Panc1 (cell line): ENCODE results near the gene ANKRD33B. TPM values are rescaled to one million over a fixed set of nuclear protein-coding genes. Genes with fewer than 3 reads are reported as not detected.
A peak's percentile ranks its signal among the peaks of the same experiment; 100 is the strongest.
"Not testable (repeated sequence)": the region's sequence is repeated elsewhere in the genome, so short reads cannot be mapped to it uniquely, and the experiment has no call there.

Experiments
- ATAC-seq: fragments of 200-7000 bp; cut with Tn5 transposase; 2 replicates; pipeline ENCODE4 v1.9.1; 2020; ENCODE audit warnings: mild to moderate bottlenecking, moderate library complexity
- BruUV-seq: library from RNA; stranded (reverse); fragments of 400-500 nt; replicated peaks from 2 replicates; lab custom pipeline; 2021; lab: Mats Ljungman, UMichigan
- CTCF ChIA-PET: fragments of 300-600 bp; sonication (Branson Sonifier 250); formaldehyde crosslinking; loops from one replicate; lab custom pipeline; 2022; ENCODE audit warnings: antibody characterized with exemption; lab: Charles Lee
- POLR2A ChIA-PET: fragments of 300-600 bp; sonication (Branson Sonifier 250); formaldehyde crosslinking; loops from one replicate; lab custom pipeline; 2022; ENCODE audit warnings: antibody characterized with exemption; lab: Charles Lee
- DNase-seq: peaks from one replicate; pipeline ENCODE4 v3.0.0-alpha.2; 2010; ENCODE audit warnings: low read depth, low spot score
- H3K27ac ChIP-seq: 2 replicates; pipeline ENCODE4 v1.5.1; 2011; ENCODE audit warnings: mild to moderate bottlenecking, low read length, inconsistent platforms
- H3K27me3 ChIP-seq: fragments of 200-500 bp; sonication (Bioruptor generic); 2 replicates; pipeline ENCODE4 v1.6.0; 2014; ENCODE audit warnings: low read length, inconsistent platforms; ENCODE audit not compliant: control insufficient read depth, insufficient read depth
- H3K36me3 ChIP-seq: fragments of 200-500 bp; sonication (Bioruptor generic); 2 replicates; pipeline ENCODE4 v1.5.1; 2014; ENCODE audit warnings: inconsistent platforms, mild to moderate bottlenecking, low read length, moderate library complexity; ENCODE audit not compliant: control insufficient read depth, insufficient read depth
- H3K4me1 ChIP-seq: 2 replicates; pipeline ENCODE4 v1.5.1; 2011; ENCODE audit warnings: inconsistent platforms, mild to moderate bottlenecking, low read length, moderate library complexity; ENCODE audit not compliant: control insufficient read depth, insufficient read depth
- H3K4me3 ChIP-seq, 2 experiments: 2 replicates each; pipeline ENCODE4 v1.5.1; 2011 to 2012; ENCODE audit warnings: low read depth in 2 of 2, low read length in 2 of 2, mild to moderate bottlenecking in 2 of 2, inconsistent platforms in 1 of 2, moderate library complexity in 1 of 2
- H3K9me3 ChIP-seq: fragments of 200-500 bp; sonication (Bioruptor generic); 2 replicates; pipeline ENCODE4 v1.5.1; 2014; ENCODE audit warnings: low read depth, mild to moderate bottlenecking, inconsistent platforms, low read length, moderate library complexity; ENCODE audit not compliant: control insufficient read depth, insufficient read depth
- POLR2AphosphoS5 ChIP-seq: IDR thresholded peaks from 2 replicates; pipeline ENCODE4 v1.6.1; 2012; ENCODE audit warnings: mild to moderate bottlenecking, low read depth, low read length, moderate library complexity
- SIN3A ChIP-seq: IDR thresholded peaks from 2 replicates; pipeline ENCODE4 v1.6.1; 2012; ENCODE audit warnings: low read depth, mild to moderate bottlenecking, low read length, moderate library complexity, borderline replicate concordance; ENCODE audit not compliant: insufficient read depth
- TCF7L2 ChIP-seq: IDR thresholded peaks from 2 replicates; pipeline ENCODE4 v1.6.1; 2011; ENCODE audit warnings: mild to moderate bottlenecking, low read depth, low read length, inconsistent platforms
- in situ Hi-C: cut with HindIII; loops from 2 replicates; pipeline ENCODE4 v1.10.0; 2016; ENCODE audit warnings: low sequenced_read_pairs, low pct_unique_long_range_greater_than_20kb
- intact Hi-C: fragments of 100-400 bp; cut with micrococcal nuclease; formaldehyde crosslinking; loops from one replicate; pipeline ENCODE4 v1.10.0; 2022; ENCODE audit not compliant: unreplicated experiment
- total RNA-seq: library from RNA; stranded (reverse); gene quantifications from one replicate; pipeline ENCODE4 v1.2.1, GENCODE V29; 2021; ENCODE audit not compliant: unreplicated experiment
- TF ChIP-seq, protein P1 (sequence below), 2 experiments: IDR thresholded peaks; 2 replicates each; pipeline ENCODE4 v1.6.1; 2011 to 2012; ENCODE audit warnings: low read depth in 2 of 2, control low read depth in 1 of 2, low read length in 1 of 2, mild to moderate bottlenecking in 1 of 2, moderate library complexity in 1 of 2; ENCODE audit not compliant: insufficient read depth in 1 of 2
- TF ChIP-seq, protein P2 (sequence below): fragments of 450-650 bp; IDR thresholded peaks from 2 replicates; pipeline ENCODE4 v1.5.1; 2017; ENCODE audit warnings: mild to moderate bottlenecking

Gene ANKRD33B
- total RNA-seq, 1 experiment from 2014 or later: 19.1 TPM

DNA sequence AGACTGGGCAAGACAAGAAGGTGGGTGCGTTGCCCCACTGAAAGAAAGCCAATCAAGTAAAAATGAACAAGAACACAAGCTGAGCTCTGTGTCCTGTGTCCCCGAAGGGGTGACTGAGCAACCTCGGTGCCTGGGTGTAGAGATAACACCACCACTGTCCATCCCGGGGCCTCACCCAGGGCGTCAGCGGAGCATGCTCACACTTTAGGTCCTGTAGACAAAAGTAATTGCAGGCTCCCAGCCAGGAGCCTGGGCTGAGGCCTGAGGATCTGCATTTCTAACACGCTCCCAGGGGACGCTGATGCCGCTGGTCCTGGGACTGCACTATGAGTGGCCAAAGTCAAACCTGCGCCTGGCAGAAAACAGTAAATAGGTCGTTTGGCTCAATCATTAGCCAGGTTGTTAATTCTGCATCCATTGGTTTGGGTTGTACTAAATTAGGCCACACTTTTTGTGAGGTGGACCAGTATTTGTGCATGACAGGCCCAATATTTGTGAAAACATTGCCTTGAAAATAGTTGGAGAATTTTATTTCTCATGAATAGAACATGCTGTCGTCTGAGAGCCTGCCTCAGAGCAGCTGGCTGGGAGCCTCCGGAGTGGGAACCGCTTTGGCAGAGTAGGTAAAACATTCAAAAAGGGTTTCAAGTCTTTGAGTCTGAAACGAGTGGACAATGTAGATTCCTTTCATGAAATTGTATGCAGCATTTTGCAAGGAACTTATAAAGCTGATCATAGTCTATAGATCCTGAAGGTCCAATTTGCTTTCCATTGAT, 38.3 kb downstream of the ANKRD33B start:
- ChIA-PET CTCF (no interaction called here), POLR2A (no interaction called here)
- ATAC-seq (peak; percentile 17; the same call in 1 of the 2 replicates), DNase-seq (no peak)
- BruUV-seq: no TSS peak
- H3K9me3 ChIP-seq: no peaks in the 10 kb centered on the region
- intact Hi-C loops: no loop called here
- in situ Hi-C loops: no loop called here
- no peaks in the 10 kb centered on the region for H3K36me3 ChIP-seq
- no peak overlapping the region for H3K4me3 ChIP-seq
- peaks cover 26% of the 10 kb centered on the region for H3K4me1 ChIP-seq
- TF ChIP-seq, protein P1, sequence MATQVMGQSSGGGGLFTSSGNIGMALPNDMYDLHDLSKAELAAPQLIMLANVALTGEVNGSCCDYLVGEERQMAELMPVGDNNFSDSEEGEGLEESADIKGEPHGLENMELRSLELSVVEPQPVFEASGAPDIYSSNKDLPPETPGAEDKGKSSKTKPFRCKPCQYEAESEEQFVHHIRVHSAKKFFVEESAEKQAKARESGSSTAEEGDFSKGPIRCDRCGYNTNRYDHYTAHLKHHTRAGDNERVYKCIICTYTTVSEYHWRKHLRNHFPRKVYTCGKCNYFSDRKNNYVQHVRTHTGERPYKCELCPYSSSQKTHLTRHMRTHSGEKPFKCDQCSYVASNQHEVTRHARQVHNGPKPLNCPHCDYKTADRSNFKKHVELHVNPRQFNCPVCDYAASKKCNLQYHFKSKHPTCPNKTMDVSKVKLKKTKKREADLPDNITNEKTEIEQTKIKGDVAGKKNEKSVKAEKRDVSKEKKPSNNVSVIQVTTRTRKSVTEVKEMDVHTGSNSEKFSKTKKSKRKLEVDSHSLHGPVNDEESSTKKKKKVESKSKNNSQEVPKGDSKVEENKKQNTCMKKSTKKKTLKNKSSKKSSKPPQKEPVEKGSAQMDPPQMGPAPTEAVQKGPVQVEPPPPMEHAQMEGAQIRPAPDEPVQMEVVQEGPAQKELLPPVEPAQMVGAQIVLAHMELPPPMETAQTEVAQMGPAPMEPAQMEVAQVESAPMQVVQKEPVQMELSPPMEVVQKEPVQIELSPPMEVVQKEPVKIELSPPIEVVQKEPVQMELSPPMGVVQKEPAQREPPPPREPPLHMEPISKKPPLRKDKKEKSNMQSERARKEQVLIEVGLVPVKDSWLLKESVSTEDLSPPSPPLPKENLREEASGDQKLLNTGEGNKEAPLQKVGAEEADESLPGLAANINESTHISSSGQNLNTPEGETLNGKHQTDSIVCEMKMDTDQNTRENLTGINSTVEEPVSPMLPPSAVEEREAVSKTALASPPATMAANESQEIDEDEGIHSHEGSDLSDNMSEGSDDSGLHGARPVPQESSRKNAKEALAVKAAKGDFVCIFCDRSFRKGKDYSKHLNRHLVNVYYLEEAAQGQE (IDR thresholded peaks at IDR 0.05; ENCODE audit: insufficient read depth in 1 of 2, low read depth in 2 of 2, low read length in 1 of 2): no peak
- TF ChIP-seq, protein P2, sequence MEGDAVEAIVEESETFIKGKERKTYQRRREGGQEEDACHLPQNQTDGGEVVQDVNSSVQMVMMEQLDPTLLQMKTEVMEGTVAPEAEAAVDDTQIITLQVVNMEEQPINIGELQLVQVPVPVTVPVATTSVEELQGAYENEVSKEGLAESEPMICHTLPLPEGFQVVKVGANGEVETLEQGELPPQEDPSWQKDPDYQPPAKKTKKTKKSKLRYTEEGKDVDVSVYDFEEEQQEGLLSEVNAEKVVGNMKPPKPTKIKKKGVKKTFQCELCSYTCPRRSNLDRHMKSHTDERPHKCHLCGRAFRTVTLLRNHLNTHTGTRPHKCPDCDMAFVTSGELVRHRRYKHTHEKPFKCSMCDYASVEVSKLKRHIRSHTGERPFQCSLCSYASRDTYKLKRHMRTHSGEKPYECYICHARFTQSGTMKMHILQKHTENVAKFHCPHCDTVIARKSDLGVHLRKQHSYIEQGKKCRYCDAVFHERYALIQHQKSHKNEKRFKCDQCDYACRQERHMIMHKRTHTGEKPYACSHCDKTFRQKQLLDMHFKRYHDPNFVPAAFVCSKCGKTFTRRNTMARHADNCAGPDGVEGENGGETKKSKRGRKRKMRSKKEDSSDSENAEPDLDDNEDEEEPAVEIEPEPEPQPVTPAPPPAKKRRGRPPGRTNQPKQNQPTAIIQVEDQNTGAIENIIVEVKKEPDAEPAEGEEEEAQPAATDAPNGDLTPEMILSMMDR: no peak
- TF ChIP-seq SIN3A (no peak), TCF7L2 (no peak), POLR2AphosphoS5 (no peak)
- peak overlapping the region; percentile 78 for H3K27ac ChIP-seq
- no peaks in the 10 kb centered on the region for H3K27me3 ChIP-seq

DNA sequence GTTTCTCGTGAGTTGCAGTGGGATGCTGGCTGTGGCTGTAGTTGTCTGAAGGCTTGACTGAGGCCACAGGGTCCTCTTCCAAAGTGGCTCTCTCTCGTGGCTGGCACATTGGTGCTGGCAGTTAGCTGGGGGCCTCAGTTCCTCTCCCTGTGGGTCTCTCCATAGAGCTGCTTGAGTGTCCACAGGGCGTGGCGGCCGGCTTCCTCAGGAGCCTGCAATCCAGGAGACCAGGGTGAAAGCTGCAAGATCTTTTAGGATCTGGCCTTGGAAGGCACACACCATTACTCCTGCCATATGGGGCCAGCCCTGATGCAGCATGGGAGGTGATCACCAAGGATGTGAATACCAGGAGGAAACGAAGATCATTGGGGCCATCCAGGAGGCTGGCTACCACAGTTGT, 41.1 kb downstream of the ANKRD33B start:
- CTCF ChIA-PET: no interaction called here
- no TSS peak for BruUV-seq
- intact Hi-C loops: no loop called here
- H3K27me3 ChIP-seq: no peaks in the 10 kb centered on the region
- peaks cover 22% of the 10 kb centered on the region for H3K4me1 ChIP-seq
- in situ Hi-C loops: no loop called here
- H3K9me3 ChIP-seq: no peaks in the 10 kb centered on the region
- H3K27ac ChIP-seq: no peak overlapping the region
- DNase-seq (no peak), ATAC-seq (no peak)
- no peak overlapping the region for H3K4me3 ChIP-seq
- H3K36me3 ChIP-seq: no peaks in the 10 kb centered on the region
- TF ChIP-seq SIN3A: no peak
- no peak for TF ChIP-seq POLR2AphosphoS5
- no peak for TF ChIP-seq TCF7L2
- TF ChIP-seq, protein P2: no peak
- TF ChIP-seq, protein P1 (IDR thresholded peaks at IDR 0.05; ENCODE audit: insufficient read depth in 1 of 2, low read depth in 2 of 2, low read length in 1 of 2): no peak
- POLR2A ChIA-PET: no interaction called here

DNA sequence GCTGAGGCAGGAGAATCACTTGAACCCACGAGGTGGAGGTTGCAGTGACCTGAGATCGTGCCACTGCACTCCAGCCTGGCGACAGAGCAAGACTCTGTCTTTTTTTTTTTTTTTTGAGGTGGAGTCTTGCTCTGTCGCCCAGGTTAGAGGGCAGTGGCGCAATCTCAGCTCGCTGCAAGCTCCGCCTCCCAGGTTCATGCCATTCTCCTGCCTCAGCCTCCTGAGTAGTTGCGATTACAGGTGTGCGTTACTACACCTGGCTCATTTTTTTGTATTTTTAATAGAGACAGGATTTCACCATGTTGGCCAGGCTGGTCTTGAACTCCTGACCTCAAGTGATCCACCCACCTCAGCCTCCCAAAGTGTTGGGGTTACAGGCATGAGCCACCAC, 42.8 kb downstream of the ANKRD33B start:
- BruUV-seq, H3K27me3 ChIP-seq, POLR2A ChIA-PET, H3K27ac ChIP-seq, H3K4me3 ChIP-seq, ATAC-seq, in situ Hi-C loops, H3K36me3 ChIP-seq, DNase-seq, H3K4me1 ChIP-seq, intact Hi-C loops, H3K9me3 ChIP-seq, CTCF ChIA-PET: not testable (repeated sequence)
